Inflammatory macrophage treated with lipopolysaccharide for 4 hours (primary cell): Measurements from ENCODE around the gene CD47.

Experiments used
- DNase-seq: peaks from one replicate; pipeline ENCODE4 v3.0.0-alpha.2; 2020

The CD47 gene

DNA sequence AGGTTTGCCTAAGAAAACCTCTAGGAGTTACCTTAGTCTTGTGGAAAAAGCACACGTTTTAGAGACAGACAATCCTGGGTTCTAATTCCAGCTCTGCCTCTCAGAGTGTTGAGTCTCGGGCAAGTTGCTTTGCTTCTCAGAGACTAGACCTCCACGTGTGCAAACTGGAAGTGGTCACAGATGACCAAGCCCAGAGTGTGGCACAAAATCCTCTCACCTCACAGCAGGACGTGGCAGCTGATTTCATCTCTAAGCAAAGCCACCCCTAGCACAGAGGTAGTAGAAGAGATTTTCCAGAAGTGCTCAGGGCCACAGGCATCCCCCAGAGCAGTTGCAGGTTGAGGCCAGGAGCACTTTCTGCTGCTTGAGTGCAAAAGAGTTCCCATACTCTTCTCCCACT is 79.2 kb downstream of the CD47 start:
- DNase-seq, result no peak

DNA sequence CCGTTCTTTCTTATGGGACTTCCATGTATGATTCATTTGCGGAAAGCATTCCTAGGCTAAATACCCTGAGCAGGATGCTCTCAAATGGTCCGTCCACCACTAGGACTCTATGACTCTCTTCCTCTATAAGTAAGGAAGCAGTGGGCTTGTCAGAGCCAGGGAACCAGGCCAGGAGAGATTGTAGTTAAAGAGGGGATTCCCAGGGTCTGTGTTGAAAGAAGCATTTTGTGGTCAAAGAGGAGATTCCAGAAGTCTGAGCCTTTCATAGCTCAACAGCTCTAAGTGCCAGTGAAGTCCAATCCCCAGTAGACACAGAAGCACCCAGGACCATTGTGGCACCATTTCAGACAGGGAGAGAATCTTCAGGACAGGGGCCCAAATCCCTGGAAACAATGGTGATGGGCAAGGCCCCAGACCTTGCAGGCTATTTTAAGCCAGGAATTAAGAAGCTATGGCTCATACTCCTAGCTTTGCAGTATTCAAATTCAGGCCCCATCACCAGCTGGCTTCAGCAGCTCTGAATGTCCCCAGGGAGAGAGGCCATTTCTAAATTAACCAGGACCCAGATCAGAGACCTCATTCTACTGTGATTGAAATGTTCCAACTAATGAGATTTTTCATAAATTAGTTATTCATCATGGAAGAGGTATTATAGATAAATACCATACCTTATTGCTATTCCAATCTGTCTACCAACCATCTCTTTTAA is 81.7 kb downstream of the CD47 start:
- peak; percentile 85 for DNase-seq

DNA sequence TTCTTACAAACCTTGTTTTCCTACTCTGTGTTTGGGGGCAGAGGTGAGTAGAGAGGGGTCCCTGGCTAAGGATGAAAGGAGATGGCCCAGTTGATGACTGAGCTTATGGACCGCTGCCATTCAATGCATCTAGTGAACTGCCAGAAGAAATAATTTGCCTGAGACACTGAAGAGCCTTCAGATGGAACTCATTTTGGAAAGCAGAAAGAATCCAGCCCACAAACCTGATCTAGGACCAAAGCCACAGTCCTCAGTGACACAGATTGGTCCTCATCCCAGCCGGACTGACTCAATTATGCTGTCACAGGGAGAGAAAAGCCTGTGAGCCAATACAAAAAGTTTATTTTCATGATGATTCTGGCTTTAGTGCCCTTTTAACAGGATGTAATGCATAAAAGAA is 82.7 kb downstream of the CD47 start:
- no peak for DNase-seq

DNA sequence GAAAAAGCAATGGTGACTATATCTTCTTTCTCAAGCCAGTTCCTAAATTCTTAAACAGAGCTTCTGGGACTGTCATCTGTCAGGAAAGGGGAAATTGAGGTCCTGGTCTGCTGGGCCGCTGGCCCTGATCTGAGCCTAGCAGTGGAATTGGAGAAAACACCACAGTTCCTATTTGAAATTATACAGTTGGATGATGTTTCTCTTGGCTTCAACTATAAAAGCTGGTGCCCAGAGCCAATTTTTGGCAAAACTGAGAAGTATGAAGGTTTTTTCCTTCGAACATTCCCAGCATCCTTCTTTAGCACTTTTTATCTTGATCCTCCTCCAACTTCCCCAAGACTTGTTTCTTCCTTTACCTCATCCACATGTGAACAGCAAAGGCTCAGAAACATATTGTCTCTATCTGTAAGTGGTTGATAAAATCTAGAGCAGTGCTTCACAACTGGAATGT is 83.9 kb downstream of the CD47 start:
- peak; percentile 79 for DNase-seq

DNA sequence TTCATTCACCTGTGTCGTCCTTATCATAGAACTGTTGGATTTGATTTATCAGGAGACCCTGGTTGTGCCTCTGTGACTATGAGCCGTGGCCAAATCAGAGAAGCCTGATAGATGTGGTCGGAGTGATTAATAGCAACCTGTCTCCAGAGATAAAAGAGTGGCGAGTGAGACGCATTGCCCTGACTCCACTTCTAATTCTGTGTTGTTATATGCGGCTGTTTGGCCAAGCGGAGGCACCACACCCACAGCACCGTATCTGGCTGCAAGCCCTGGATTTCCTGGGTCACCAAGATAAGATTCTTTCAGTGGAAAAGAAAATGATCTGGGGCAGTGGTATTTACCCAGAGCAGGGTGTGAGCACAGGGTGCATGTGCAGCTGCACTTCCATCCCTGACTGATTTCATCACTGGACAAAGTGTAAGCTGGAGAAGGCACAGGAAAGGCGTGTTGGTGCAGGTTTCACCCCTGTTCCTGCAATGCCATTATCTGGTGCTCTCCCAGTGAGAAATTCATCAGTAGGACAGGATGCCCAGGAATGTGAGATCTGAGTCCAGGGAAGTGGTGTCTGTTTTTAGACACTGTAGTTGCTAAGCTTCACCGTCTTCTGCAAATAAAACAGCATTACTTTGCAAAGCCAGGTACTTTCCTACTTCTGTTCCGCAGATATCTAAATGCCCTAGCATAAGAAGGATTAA is 84.6 kb downstream of the CD47 start:
- no peak for DNase-seq

DNA sequence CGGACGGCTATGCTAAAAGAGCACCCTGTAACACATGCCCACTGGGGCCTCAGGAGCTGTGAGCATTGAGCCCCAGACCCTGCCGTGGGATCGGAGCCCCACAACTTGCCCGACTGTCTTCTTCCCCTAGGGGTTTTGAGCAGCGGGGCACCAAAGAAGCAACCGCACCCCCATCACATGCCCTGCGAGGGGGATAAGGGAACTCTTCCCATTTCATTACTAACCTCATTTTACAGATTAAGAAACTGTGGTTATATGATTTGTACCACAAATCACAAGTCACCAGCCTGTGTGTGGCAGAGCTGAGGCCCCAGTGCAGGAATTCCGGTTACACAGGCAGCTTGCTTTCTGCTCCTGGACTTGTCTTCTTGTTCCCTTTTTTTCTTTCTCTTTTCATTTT is 86.2 kb downstream of the CD47 start:
- DNase-seq, result peak; percentile 91

DNA sequence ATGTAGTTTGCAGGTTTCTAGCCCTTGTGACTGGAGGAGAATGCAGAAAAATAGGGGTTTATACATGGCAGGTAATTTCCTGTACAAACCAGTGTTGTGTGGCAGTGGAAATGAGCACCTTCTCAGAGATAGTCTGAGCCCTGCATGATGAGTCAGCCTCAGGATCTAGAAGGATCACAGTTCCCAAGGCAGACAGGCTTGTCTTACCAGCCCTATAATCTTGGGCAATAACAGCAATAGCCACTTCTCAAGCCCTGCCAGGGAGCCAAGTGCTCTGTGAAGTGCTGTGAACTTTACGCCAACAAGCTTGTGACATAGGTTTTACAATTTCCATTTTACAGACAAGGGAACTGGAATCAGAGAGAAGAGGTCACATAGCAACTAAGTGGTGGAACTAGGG is 89.4 kb downstream of the CD47 start:
- peak; percentile 93 for DNase-seq

DNA sequence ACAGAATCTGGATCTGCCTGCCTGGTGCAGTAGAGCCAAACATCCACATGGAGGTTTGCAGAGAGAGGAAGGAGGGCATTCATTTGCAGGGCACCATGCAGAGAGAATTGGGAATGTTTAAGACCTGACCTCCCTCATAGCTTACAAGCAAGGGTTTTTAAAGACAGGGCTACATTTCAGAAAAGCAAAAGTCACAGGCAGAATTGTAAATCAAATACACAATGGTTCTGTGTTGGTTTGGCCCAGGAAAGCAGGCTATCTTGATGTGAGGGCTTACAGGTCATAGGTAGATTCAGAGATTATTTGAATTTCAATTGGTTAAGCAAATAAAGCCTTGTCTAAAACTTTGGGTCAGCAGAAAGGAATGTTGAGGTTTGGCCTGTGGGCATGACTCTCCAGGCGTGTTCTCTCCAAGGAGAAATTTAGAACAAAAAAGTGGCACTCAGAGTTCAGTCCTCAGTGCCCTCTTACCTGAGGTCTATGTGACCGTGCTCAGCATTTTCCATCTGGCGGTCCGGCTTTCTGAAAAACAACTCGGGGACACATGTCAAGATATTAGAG is 91.5 kb downstream of the CD47 start:
- DNase-seq, result no peak

DNA sequence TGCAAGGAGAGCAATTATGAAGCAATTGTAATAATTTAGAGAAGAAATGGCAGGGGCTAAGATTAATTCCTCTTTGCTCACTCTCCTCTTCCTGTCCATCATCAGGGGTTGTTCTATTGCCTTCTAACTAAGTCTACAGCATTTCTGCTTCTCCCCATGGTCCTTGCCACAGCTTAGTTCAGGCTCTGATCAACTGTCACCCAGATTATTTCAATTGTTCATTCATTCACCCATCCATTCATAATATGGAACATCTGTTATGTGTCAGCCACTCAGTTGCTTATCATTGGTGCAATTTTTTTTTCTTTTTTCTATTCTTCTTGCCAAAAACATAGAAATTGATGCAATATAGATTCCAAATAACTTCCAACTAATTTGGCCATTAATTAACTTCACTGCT is 93.2 kb downstream of the CD47 start:
- no peak for DNase-seq

DNA sequence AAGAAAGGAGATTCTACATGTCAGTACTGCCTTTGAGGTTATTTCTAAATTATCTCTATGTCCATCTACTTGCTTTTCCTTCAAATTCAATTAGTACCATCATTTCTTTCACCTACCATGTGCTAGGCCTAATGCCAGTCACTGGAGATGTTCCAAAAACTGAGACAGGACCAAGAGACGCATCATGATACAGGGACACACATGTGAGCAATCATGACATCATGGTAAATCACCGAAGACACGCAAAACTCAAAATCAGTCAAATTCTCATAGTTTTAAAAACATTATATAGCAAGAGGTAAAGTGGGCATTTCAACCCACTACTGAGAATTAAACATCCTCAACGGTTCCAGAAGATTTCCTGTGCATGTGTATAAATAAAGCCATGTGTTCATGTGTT is 95.0 kb downstream of the CD47 start:
- no peak for DNase-seq

DNA sequence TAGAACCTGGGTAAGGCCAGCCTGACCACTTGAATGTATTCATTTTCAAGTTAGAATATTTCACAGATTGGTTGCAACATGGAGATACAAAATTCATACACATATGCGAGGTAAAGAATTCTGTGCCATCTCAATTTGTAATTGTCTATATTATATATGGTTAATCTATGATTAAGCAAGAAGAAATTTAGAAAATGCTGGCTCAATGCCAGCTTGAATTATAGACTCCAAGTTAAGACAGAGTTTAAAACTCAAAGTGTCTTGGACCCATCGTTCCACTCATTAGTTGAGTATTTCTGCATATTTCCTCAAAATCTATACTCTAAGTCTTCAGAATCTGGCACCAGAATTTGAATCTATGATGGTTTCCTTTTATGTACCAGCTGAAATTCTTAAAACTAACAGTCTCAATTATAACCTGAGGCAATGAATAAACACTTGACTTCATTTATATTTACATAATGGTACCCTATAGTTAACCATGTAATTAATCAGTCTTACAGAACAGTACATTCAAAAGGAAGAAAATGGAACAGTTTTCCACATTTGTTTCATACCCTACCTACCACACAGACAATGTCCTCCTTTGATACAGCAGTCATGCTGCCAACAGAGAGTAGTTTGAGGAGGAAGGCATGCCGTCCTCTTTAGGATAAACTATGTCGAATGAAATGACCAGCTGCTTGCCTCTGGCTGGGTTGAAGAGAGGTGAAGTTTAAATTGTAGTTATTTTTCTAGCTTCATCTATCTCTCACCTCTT is 95.7 kb downstream of the CD47 start:
- DNase-seq, result no peak

DNA sequence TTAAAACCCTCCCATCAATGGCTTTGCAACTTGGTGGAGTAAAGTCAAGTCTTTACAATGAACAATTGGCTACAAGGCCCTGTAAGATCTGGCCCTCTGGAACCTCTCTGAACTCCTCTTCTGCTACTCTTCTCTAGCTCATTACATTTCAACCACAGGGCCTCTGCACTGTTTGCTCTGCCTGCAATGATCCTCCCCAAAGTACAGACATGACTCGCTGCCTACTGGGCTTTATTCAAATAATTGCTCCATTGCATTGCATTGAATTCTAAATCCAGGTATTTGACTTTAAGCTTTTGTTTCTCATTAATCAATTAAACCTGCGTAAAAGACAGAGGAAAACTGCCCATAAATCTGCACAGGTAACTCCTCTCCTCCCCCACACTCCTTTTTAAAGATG is 96.7 kb downstream of the CD47 start:
- DNase-seq, result no peak

DNA sequence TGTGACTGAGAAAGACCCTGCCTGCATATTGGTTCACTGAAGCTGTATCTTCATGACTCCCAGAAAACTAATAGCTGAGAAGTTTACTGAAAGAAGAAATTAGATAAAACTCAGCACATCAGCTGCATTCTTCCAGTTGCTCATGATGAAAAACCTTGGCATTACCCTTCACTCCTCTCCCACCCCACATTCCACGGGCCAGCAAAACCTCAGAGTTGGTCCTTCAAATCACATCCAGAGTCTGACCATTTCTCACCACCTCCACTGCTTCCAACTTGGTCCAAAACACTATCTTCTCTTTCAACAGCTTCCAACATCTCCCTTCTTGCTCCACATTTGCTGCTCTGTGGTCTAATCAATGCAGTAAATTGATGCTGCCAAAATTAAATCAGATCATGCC is 97.1 kb downstream of the CD47 start:
- DNase-seq, result no peak
